Measurements from ENCODE around the gene PHETA2.

Gene PHETA2

GRCh38 chr22:42066937-42067336 is 7.1 kb upstream of the PHETA2 start:
- Histone ChIP-seq H3K9me3 (replicated peaks in 1 of 11) (no peaks in the 10 kb centered on the region), H4K20me1 (peaks cover 0 to 45% (median 0%) of the 10 kb centered on the region in 11 experiments; a peak in 6 of 22 replicates), H3K4me1 (peaks cover 24 to 36% (median 30%) of the 10 kb centered on the region in 10 experiments), H3K4me3 (no peak overlapping the region), H3K36me3 (peaks cover 44 to 69% (median 58%) of the 10 kb centered on the region in 11 experiments), H3K9ac (no peak overlapping the region), H3K27me3 (no peaks in the 10 kb centered on the region), H3K27ac (no peak overlapping the region), H3K4me2 (no peak overlapping the region)
- no peak for TF ChIP-seq Cebpa-rat (IDR thresholded peaks at IDR 0.05)

- no peak for TF ChIP-seq Cebpa-rat (IDR thresholded peaks at IDR 0.05)
- Histone ChIP-seq H3K9me3 (replicated peaks in 1 of 11) (no peaks in the 10 kb centered on the region), H3K36me3 (peaks cover 36 to 60% (median 50%) of the 10 kb centered on the region in 11 experiments), H3K4me3 (no peak overlapping the region), H3K4me1 (peaks cover 24 to 45% (median 33%) of the 10 kb centered on the region in 10 experiments), H3K9ac (no peak overlapping the region), H3K27ac (no peak overlapping the region), H3K4me2 (peak overlapping the region in 2 of 11 experiments; percentile 86 to 92; a peak in 3 of 22 replicates), H3K27me3 (no peaks in the 10 kb centered on the region), H4K20me1 (peaks cover 0 to 38% (median 0%) of the 10 kb centered on the region in 11 experiments; a peak in 6 of 22 replicates)
These were observed 6.3 kb upstream of the PHETA2 start for GRCh38 chr22:42067671-42068251.

- no peak for TF ChIP-seq Cebpa-rat (IDR thresholded peaks at IDR 0.05)
- H3K36me3 ChIP-seq: peaks cover 31 to 55% (median 45%) of the 10 kb centered on the region in 11 experiments
- H3K27me3 ChIP-seq: peaks cover 0 to 3% (median 0%) of the 10 kb centered on the region in 11 experiments; a peak in 3 of 22 replicates
- no peaks in the 10 kb centered on the region for H3K9me3 ChIP-seq (replicated peaks in 1 of 11)
- H3K4me3 ChIP-seq: no peak overlapping the region
- 0 out of 22 replicates have a peak overlapping the region, but pooled peaks of 1 of the 11 experiments have one; percentile 82 for H3K9ac ChIP-seq
- H3K27ac ChIP-seq: no peak overlapping the region
- peaks cover 0 to 34% (median 0%) of the 10 kb centered on the region in 11 experiments; a peak in 6 of 22 replicates for H4K20me1 ChIP-seq
- peak overlapping the region in 6 of 11 experiments; percentile 86 to 96 (median 92); a peak in 9 of 22 replicates for H3K4me2 ChIP-seq
- peaks cover 27 to 48% (median 36%) of the 10 kb centered on the region in 10 experiments for H3K4me1 ChIP-seq
These were observed 5.8 kb upstream of the PHETA2 start for GRCh38 chr22:42068291-42068690.

- TF ChIP-seq Cebpa-rat (IDR thresholded peaks at IDR 0.05): no peak
- H3K9me3 ChIP-seq (replicated peaks in 1 of 11): peaks cover 0 to 2% (median 0%) of the 10 kb centered on the region in 11 experiments; a peak in 2 of 22 replicates
- H4K20me1 ChIP-seq: peaks cover 0 to 34% (median 0%) of the 10 kb centered on the region in 11 experiments; a peak in 6 of 22 replicates
- peak overlapping the region; percentile 72 to 85 (median 82) for H3K9ac ChIP-seq
- H3K4me1 ChIP-seq: peaks cover 44 to 61% (median 53%) of the 10 kb centered on the region in 10 experiments
- peaks cover 0 to 20% (median 11%) of the 10 kb centered on the region in 11 experiments; a peak in 10 of 22 replicates for H3K27me3 ChIP-seq
- peak overlapping the region; percentile 60 to 75 (median 69) for H3K4me3 ChIP-seq
- peak overlapping the region; percentile 69 to 85 (median 79) for H3K27ac ChIP-seq
- peak overlapping the region; percentile 85 to 96 (median 92) for H3K4me2 ChIP-seq
- H3K36me3 ChIP-seq: peaks cover 24 to 41% (median 38%) of the 10 kb centered on the region in 11 experiments
These were observed 4.1 kb upstream of the PHETA2 start for GRCh38 chr22:42069801-42070516.

GRCh38 chr22:42070517-42071422 is 3.3 kb upstream of the PHETA2 start, which contains the start of gene NAGA:
Gene NAGA (minus strand): TSS chr22:42070812. CDS start chr22:42070297, 515 bp downstream.
- H3K27ac ChIP-seq: peak within 1 kb of the TSS; percentile 69 to 85 (median 79)

GRCh38 chr22:42071508-42071907 is 2.5 kb upstream of the PHETA2 start:
- Histone ChIP-seq H3K27ac (peak overlapping the region; percentile 69 to 85 (median 79); a peak in 17 of 22 replicates), H3K27me3 (peaks cover 0 to 20% (median 11%) of the 10 kb centered on the region in 11 experiments; a peak in 10 of 22 replicates), H3K9ac (peak overlapping the region; percentile 72 to 85 (median 82); a peak in 21 of 22 replicates)

More at GRCh38 chr22:42070517-42071422, 3.3 kb upstream of the PHETA2 start, which contains the start of gene NAGA:
- no peak for TF ChIP-seq Cebpa-rat (IDR thresholded peaks at IDR 0.05)
- Histone ChIP-seq H3K4me1 (peaks cover 46 to 69% (median 58%) of the 10 kb centered on the region in 10 experiments), H3K36me3 (peaks cover 16 to 38% (median 30%) of the 10 kb centered on the region in 11 experiments), H3K9me3 (replicated peaks in 1 of 11) (peaks cover 0 to 10% (median 0%) of the 10 kb centered on the region in 11 experiments; a peak in 6 of 22 replicates), H3K4me3 (peak within 1 kb of the TSS; percentile 60 to 75 (median 69)), H4K20me1 (peaks cover 0 to 26% (median 0%) of the 10 kb centered on the region in 11 experiments; a peak in 6 of 22 replicates), H3K9ac (peak within 1 kb of the TSS; percentile 72 to 85 (median 82)), H3K27me3 (peaks cover 0 to 20% (median 11%) of the 10 kb centered on the region in 11 experiments; a peak in 10 of 22 replicates), H3K4me2 (peak within 1 kb of the TSS; percentile 85 to 96 (median 92))

GRCh38 chr22:42072606-42073330 is 1.3 kb upstream of the PHETA2 start:
- Histone ChIP-seq H3K27me3 (peaks cover 0 to 20% (median 11%) of the 10 kb centered on the region in 11 experiments; a peak in 10 of 22 replicates), H3K4me2 (peak overlapping the region in 10 of 11 experiments; percentile 15 to 93 (median 86); a peak in 17 of 22 replicates), H3K36me3 (peaks cover 0 to 21% (median 12%) of the 10 kb centered on the region in 11 experiments; a peak in 17 of 22 replicates), H3K9me3 (replicated peaks in 1 of 11) (peaks cover 0 to 11% (median 0%) of the 10 kb centered on the region in 11 experiments; a peak in 6 of 22 replicates), H3K4me1 (peaks cover 64 to 85% (median 74%) of the 10 kb centered on the region in 10 experiments), H3K27ac (no peak overlapping the region), H4K20me1 (peaks cover 0 to 10% (median 0%) of the 10 kb centered on the region in 11 experiments; a peak in 5 of 22 replicates), H3K4me3 (no peak overlapping the region), H3K9ac (peak overlapping the region in 1 of 11 experiments; percentile 90; a peak in 1 of 22 replicates)
- no peak for TF ChIP-seq Cebpa-rat (IDR thresholded peaks at IDR 0.05)

More at GRCh38 chr22:42071508-42071907, 2.5 kb upstream of the PHETA2 start:
- peaks cover 10 to 34% (median 24%) of the 10 kb centered on the region in 11 experiments for H3K36me3 ChIP-seq
- H3K4me2 ChIP-seq: peak overlapping the region; percentile 85 to 96 (median 92)
- H4K20me1 ChIP-seq: peaks cover 0 to 20% (median 0%) of the 10 kb centered on the region in 11 experiments; a peak in 6 of 22 replicates
- peaks cover 0 to 11% (median 0%) of the 10 kb centered on the region in 11 experiments; a peak in 6 of 22 replicates for H3K9me3 ChIP-seq (replicated peaks in 1 of 11)
- peak overlapping the region; percentile 60 to 75 (median 69); a peak in 18 of 20 replicates for H3K4me3 ChIP-seq
- H3K4me1 ChIP-seq: peaks cover 52 to 73% (median 63%) of the 10 kb centered on the region in 10 experiments
